Stimulated activated CD4-positive, alpha-beta T cell treated with anti-CD3 and anti-CD28 coated beads, Interleukin-1b, Interleukin-23, amount 100 ng/mL, for 48 hours (primary cell): ENCODE data around the gene REC114.
"Not testable (repeated sequence)": the region's sequence is repeated elsewhere in the genome, so short reads cannot be mapped to it uniquely, and the experiment has no call there.

Experiments used
- DNase-seq: peaks from one replicate; pipeline ENCODE4 v3.0.0-alpha.2; 2020

REC114 gene

GRCh38 chr15:73460662-73461061, 17.7 kb downstream of the REC114 start:
- DNase-seq, result no peak

- no peak for DNase-seq
Observed at GRCh38 chr15:73464602-73465001, 21.6 kb downstream of the REC114 start.

- DNase-seq, result no peak
Observed at GRCh38 chr15:73467758-73468157, 24.8 kb downstream of the REC114 start.

- DNase-seq, result no peak
Observed at GRCh38 chr15:73474785-73475184, 31.8 kb downstream of the REC114 start.

- no peak for DNase-seq
Observed at GRCh38 chr15:73476704-73477216, 33.8 kb downstream of the REC114 start.

GRCh38 chr15:73480050-73480449, 37.1 kb downstream of the REC114 start:
- DNase-seq, result no peak

GRCh38 chr15:73482166-73482565, 39.2 kb downstream of the REC114 start:
- no peak for DNase-seq

GRCh38 chr15:73483053-73483452, 40.1 kb downstream of the REC114 start:
- no peak for DNase-seq

- no peak for DNase-seq
Observed at GRCh38 chr15:73485372-73485771, 42.4 kb downstream of the REC114 start.

- not testable (repeated sequence) for DNase-seq
Observed at GRCh38 chr15:73485885-73486284, 42.9 kb downstream of the REC114 start.

GRCh38 chr15:73488698-73489097, 45.7 kb downstream of the REC114 start:
- DNase-seq, result no peak

- no peak for DNase-seq
Observed at GRCh38 chr15:73493922-73494321, 51.0 kb downstream of the REC114 start.

GRCh38 chr15:73495181-73495580, 52.2 kb downstream of the REC114 start:
- no peak for DNase-seq

- DNase-seq, result no peak
Observed at GRCh38 chr15:73500696-73501095, 57.7 kb downstream of the REC114 start.

- DNase-seq, result no peak
Observed at GRCh38 chr15:73504885-73505284, 61.9 kb downstream of the REC114 start.

GRCh38 chr15:73515527-73515926, 72.6 kb downstream of the REC114 start:
- no peak for DNase-seq

- no peak for DNase-seq
Observed at GRCh38 chr15:73517566-73517965, 74.6 kb downstream of the REC114 start.

- DNase-seq, result no peak
Observed at GRCh38 chr15:73518180-73518862, 75.4 kb downstream of the REC114 start.

GRCh38 chr15:73518876-73519733, 76.1 kb downstream of the REC114 start:
- no peak for DNase-seq

- DNase-seq, result no peak
Observed at GRCh38 chr15:73522011-73522410, 79.0 kb downstream of the REC114 start.

GRCh38 chr15:73524919-73525318, 82.0 kb downstream of the REC114 start:
- no peak for DNase-seq

- no peak for DNase-seq
Observed at GRCh38 chr15:73527598-73527997, 84.6 kb downstream of the REC114 start.

- DNase-seq, result no peak
Observed at GRCh38 chr15:73530649-73531048, 87.7 kb downstream of the REC114 start.

GRCh38 chr15:73538123-73538522, 95.2 kb downstream of the REC114 start:
- no peak for DNase-seq
